ENCODE data around the gene MAP1A.
"Not testable (repeated sequence)": the region's sequence is repeated elsewhere in the genome, so short reads cannot be mapped to it uniquely, and the experiment has no call there.

- TF ChIP-seq CTCF, POLR2A (IDR thresholded peaks at IDR 0.05): not testable (repeated sequence)
These were observed 46.4 kb downstream of the MAP1A start for GRCh38 chr15:43563793-43564192.

Measured in testis (tissue), 2 donors.